Esophagus squamous epithelium (tissue), 5 donors: ENCODE data around the gene ATF4. TPM values are rescaled to one million over a fixed set of nuclear protein-coding genes. Genes with fewer than 3 reads are reported as not detected.

ENCODE experiments used
- DNase-seq: peaks from one replicate; lab custom pipeline; 2025; lab: John Stamatoyannopoulos, UW
- H3K27ac ChIP-seq, 4 donors: fragments of 200-600 bp; sonication (generic); one replicate each; pipeline ENCODE4 v1.5.1; 2016 to 2019; ENCODE audit warnings: mild to moderate bottlenecking in 1 of 4
- H3K27me3 ChIP-seq, 4 donors: fragments of 200-600 bp; sonication (generic); 1 replicate in 3 of 4; 2 replicates in 1 of 4; pipeline versions ENCODE4 v1.5.1 to v1.6.0; 2017 to 2021; ENCODE audit warnings: antibody characterized with exemption in 1 of 4
- H3K36me3 ChIP-seq, 3 donors: fragments of 200-600 bp; sonication (generic); one replicate each; pipeline ENCODE4 v1.5.1; 2016 to 2019
- H3K4me1 ChIP-seq, 3 donors: fragments of 200-600 bp; sonication (generic); one replicate each; pipeline ENCODE4 v1.5.1; 2017 to 2019
- H3K4me3 ChIP-seq, 4 donors: fragments of 200-600 bp; sonication (generic); 1 replicate in 3 of 4; 2 replicates in 1 of 4; pipeline ENCODE4 v1.5.1; 2016 to 2019; ENCODE audit warnings: mild to moderate bottlenecking in 2 of 4, moderate library complexity in 1 of 4
- H3K9me3 ChIP-seq, 3 donors: fragments of 200-600 bp; sonication (generic); one replicate each; pipeline ENCODE4 v1.5.1; 2016 to 2019
- CTCF ChIP-seq, 6 experiments: fragments of 450-650 bp in 4 of 6; fragments of 200-600 bp in 2 of 6; sonication (generic) in 2 of 6; IDR thresholded peaks; one replicate each; pipeline ENCODE4 v1.5.1; 2016 to 2019; ENCODE audit warnings: antibody characterized with exemption in 6 of 6, mild to moderate bottlenecking in 4 of 6, moderate library complexity in 4 of 6
- POLR2A ChIP-seq, 4 donors: fragments of 450-650 bp; IDR thresholded peaks; one replicate each; pipeline ENCODE4 v1.6.1; 2017; ENCODE audit warnings: antibody characterized with exemption in 4 of 4, mild to moderate bottlenecking in 4 of 4, moderate library complexity in 3 of 4
- WGBS, 2 donors: methylation state at CpG; one replicate each; pipeline ENCODE4 v1.1.5; 2018; 5-methylcytosine and 5-hydroxymethylcytosine counted together
- intact Hi-C: fragments of 100-400 bp; cut with DNase I; formaldehyde crosslinking; loops from one replicate; pipeline ENCODE4 v1.15.0; 2022
- total RNA-seq, 4 donors: library from RNA; depleted of rRNA; stranded (reverse); fragments of >200 nt; gene quantifications; one replicate each; pipeline ENCODE4 v1.1.0, GENCODE V29; 2016
- donor health status: DM: yes; HTN: yes; CAD: no.

Gene ATF4
- total RNA-seq, 4 donors from 2014 or later = 170 to 288 (median 234) TPM

- H3K27ac ChIP-seq = peak overlapping the region; percentile 48 to 70 (median 64)
- H3K4me3 ChIP-seq = peak overlapping the region in 3 of 4 donors; percentile 14 to 50 (median 15)
- no peak for TF ChIP-seq CTCF (IDR thresholded peaks at IDR 0.05)
- TF ChIP-seq POLR2A (IDR thresholded peaks at IDR 0.05) = no peak
- no peak for DNase-seq
- intact Hi-C loops = no loop called here
- no peaks in the 10 kb centered on the region for H3K27me3 ChIP-seq
- H3K9me3 ChIP-seq = no peaks in the 10 kb centered on the region
- WGBS, 2 donors = 45 to 53% methylated on average over 2 to 8 of the region's 17 CpGs
- peaks cover 0 to 42% (median 4%) of the 10 kb centered on the region in 3 donors for H3K36me3 ChIP-seq
- H3K4me1 ChIP-seq = peaks cover 49 to 88% (median 53%) of the 10 kb centered on the region in 3 donors
Measured at GRCh38 chr22:39529487-39529851, 9.1 kb downstream of the ATF4 start.

- Histone ChIP-seq H3K27ac (no peak overlapping the region), H3K9me3 (no peaks in the 10 kb centered on the region), H3K4me3 (peak overlapping the region in 1 of 4 donors; percentile 15), H3K27me3 (no peaks in the 10 kb centered on the region), H3K4me1 (peaks cover 44 to 88% (median 55%) of the 10 kb centered on the region in 3 donors), H3K36me3 (peaks cover 0 to 35% (median 1%) of the 10 kb centered on the region in 3 donors)
- no peak for DNase-seq
- no peak for TF ChIP-seq CTCF (IDR thresholded peaks at IDR 0.05)
- TF ChIP-seq POLR2A (IDR thresholded peaks at IDR 0.05) = no peak
- WGBS, 2 donors = 57 to 69% methylated on average over 6 of the region's 6 CpGs
- intact Hi-C loops = no loop called here
Measured at GRCh38 chr22:39530116-39530515, 9.8 kb downstream of the ATF4 start.

- Histone ChIP-seq H3K36me3 (peaks cover 0 to 30% (median 0%) of the 10 kb centered on the region in 3 donors), H3K27me3 (no peaks in the 10 kb centered on the region), H3K9me3 (no peaks in the 10 kb centered on the region), H3K4me3 (no peak overlapping the region), H3K4me1 (peaks cover 44 to 83% (median 55%) of the 10 kb centered on the region in 3 donors), H3K27ac (peak overlapping the region in 1 of 4 donors; percentile 98)
- intact Hi-C loops = no loop called here
- WGBS, 2 donors = 32 to 39% methylated on average over 8 to 9 of the region's 9 CpGs
- no peak for DNase-seq
- no peak for TF ChIP-seq POLR2A (IDR thresholded peaks at IDR 0.05)
- peak in 1 of 6 experiments; percentile 41 for TF ChIP-seq CTCF (IDR thresholded peaks at IDR 0.05)
Measured at GRCh38 chr22:39530692-39531331, 10.4 kb downstream of the ATF4 start.

- peak within 1 kb of the TSS; percentile 76 to 99 (median 84) for H3K4me3 ChIP-seq
- no peaks in the 10 kb centered on the region for H3K9me3 ChIP-seq
- peak within 1 kb of the TSS; percentile 91 to 98 (median 96) for H3K27ac ChIP-seq
- peaks cover 0 to 30% (median 0%) of the 10 kb centered on the region in 3 donors for H3K36me3 ChIP-seq
- TF ChIP-seq CTCF (IDR thresholded peaks at IDR 0.05) (peak in 1 of 6 experiments; percentile 17), POLR2A (IDR thresholded peaks at IDR 0.05) (peak in 3 of 4 donors; percentile 22 to 90 (median 62))
- no peaks in the 10 kb centered on the region for H3K27me3 ChIP-seq
- H3K4me1 ChIP-seq = peaks cover 42 to 69% (median 47%) of the 10 kb centered on the region in 3 donors
- intact Hi-C loops = no loop called here
- peak; percentile 97 for DNase-seq
- 0 to 2% methylated on average over 13 to 17 of the region's 67 CpGs for WGBS, 2 donors
Measured at GRCh38 chr22:39532215-39533073, 12.1 kb downstream of the ATF4 start, which contains the start of gene RPS19BP1. TSS of gene RPS19BP1 (minus strand) at chr22:39532748. CDS start at chr22:39532738, 10 bp downstream.
